Kidney (tissue), 14 donors: Measurements from ENCODE around the gene PTPRG. TPM values are rescaled to one million over a fixed set of nuclear protein-coding genes. Genes with fewer than 3 reads are reported as not detected.

Experiments used
- DNase-seq, 5 donors: peaks; one replicate each; pipeline ENCODE4 v3.0.0-alpha.2; 2013 to 2020
- FAIRE-seq: peaks from 2 replicates; lab custom pipeline; 2012; peaks lifted over from hg19 to GRCh38; lab: Jason Lieb, UNC
- H3K27ac ChIP-seq, 2 donors: one replicate each; pipeline ENCODE4 v1.7.0; 2013; ENCODE audit warnings: low read depth in 2 of 2, low read length in 2 of 2, inconsistent platforms in 1 of 2
- H3K27me3 ChIP-seq: one replicate; pipeline ENCODE4 v1.7.1; 2013; ENCODE audit warnings: low read length, inconsistent platforms; ENCODE audit not compliant: control insufficient read depth, insufficient read depth
- H3K36me3 ChIP-seq, 3 donors: one replicate each; pipeline versions ENCODE4 v1.7.0 to v1.7.1; 2013; ENCODE audit warnings: low read length in 3 of 3, control low read depth in 1 of 3, inconsistent platforms in 1 of 3; ENCODE audit not compliant: insufficient read depth in 3 of 3, control insufficient read depth in 2 of 3
- H3K4me1 ChIP-seq, 3 donors: one replicate each; pipeline versions ENCODE4 v1.7.0 to v1.7.1; 2013; ENCODE audit warnings: low read length in 3 of 3, inconsistent platforms in 1 of 3, low read depth in 1 of 3; ENCODE audit not compliant: control insufficient read depth in 2 of 3, insufficient read depth in 2 of 3
- H3K4me3 ChIP-seq, 3 donors: one replicate each; pipeline versions ENCODE4 v1.7.0 to v1.8.1; 2013; ENCODE audit warnings: low read length in 3 of 3, control low read depth in 1 of 3, inconsistent platforms in 1 of 3
- H3K9ac ChIP-seq, 3 donors: one replicate each; pipeline versions ENCODE4 v1.7.0 to v1.7.1; 2013; ENCODE audit warnings: low read length in 3 of 3, control low read depth in 1 of 3, inconsistent platforms in 1 of 3
- H3K9me3 ChIP-seq, 3 donors: one replicate each; pipeline versions ENCODE4 v1.7.0 to v1.7.1; 2013; ENCODE audit warnings: low read length in 3 of 3, control low read depth in 1 of 3, inconsistent platforms in 1 of 3; ENCODE audit not compliant: control insufficient read depth in 2 of 3, insufficient read depth in 1 of 3
- intact Hi-C: fragments of 100-400 bp; cut with DNase I; formaldehyde crosslinking; loops from one replicate; pipeline ENCODE4 v1.11.1; 2022
- polyA plus RNA-seq: library from polyadenylated mRNA; stranded (reverse); fragments of 350-450 nt; fragmentation: Illumina TruSeq; extraction: RNeasy Lipid Tissue Mini Kit (QIAGEN cat#74804); gene quantifications from one replicate; pipeline ENCODE4 v1.2.3, GENCODE V29; 2014; ENCODE audit warnings: low read depth, low replicate concordance; ENCODE audit not compliant: insufficient read depth
- total RNA-seq: library from RNA; stranded (reverse); fragmentation: NEBNext Ultra II Directional; extraction: Animal tissue kit (Norgen Biotek cat#: 25700); gene quantifications from one replicate; pipeline ENCODE4 v1.2.1, GENCODE V29; 2021
- TF ChIP-seq, protein P1 (sequence below): IDR thresholded peaks from 3 replicates; pipeline ENCODE4 v1.5.1; 2012; ENCODE audit warnings: mild to moderate bottlenecking, moderate library complexity, borderline replicate concordance; ENCODE audit not compliant: insufficient read depth; ENCODE audit errors: extremely low read depth
- donor health status: control.
- donor health status: control.
- donor health status: control.
- donor health status: control.
- donor health status: control.
- donor health status: DM: yes; HTN: yes; CAD: no.
- donor health status: Normal renal cell carcinoma (clear cell type).

PTPRG gene
- total and polyA plus RNA-seq, 2 donors from 2014 or later, result 9.2 to 154 TPM

DNA sequence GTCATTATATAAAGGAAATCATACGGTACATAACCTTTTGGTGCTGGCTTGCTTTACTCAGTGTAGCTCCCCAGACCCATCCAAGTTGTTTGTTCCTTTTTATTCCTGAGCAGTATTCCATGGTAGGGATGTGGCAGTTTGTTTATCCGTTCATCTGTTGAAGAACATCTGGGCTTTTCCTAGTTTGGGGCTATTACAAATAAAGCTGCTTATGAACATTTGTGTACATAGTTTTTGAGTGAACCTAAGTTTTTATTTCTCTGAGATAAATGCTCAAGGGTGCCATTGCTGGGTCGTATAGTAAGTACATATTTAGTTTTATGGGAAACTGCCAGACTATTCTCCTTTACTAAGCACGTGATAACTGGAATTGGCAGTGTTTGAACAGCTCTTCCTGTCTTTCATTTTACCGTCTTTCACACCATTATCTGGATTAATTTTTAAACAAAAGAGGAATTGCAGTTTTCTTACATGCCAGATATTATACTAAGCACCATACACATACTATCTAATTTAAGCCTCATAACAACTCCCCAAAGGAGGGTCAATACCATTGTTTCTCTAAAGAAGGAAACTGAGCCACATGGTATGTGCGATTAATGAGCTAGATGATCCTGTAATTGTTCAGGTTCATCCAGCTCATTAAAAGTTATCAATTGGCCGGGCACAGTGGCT lies 85.6 kb downstream of the PTPRG start:
- DNase-seq, result no peak
- no peak for FAIRE-seq
- no peak overlapping the region for H3K4me3 ChIP-seq
- H3K9ac ChIP-seq, result no peak overlapping the region
- H3K27me3 ChIP-seq, result no peaks in the 10 kb centered on the region
- H3K4me1 ChIP-seq, result peaks cover 0 to 11% (median 0%) of the 10 kb centered on the region in 3 donors
- H3K27ac ChIP-seq, result no peak overlapping the region
- no peaks in the 10 kb centered on the region for H3K36me3 ChIP-seq
- TF ChIP-seq, protein P1, sequence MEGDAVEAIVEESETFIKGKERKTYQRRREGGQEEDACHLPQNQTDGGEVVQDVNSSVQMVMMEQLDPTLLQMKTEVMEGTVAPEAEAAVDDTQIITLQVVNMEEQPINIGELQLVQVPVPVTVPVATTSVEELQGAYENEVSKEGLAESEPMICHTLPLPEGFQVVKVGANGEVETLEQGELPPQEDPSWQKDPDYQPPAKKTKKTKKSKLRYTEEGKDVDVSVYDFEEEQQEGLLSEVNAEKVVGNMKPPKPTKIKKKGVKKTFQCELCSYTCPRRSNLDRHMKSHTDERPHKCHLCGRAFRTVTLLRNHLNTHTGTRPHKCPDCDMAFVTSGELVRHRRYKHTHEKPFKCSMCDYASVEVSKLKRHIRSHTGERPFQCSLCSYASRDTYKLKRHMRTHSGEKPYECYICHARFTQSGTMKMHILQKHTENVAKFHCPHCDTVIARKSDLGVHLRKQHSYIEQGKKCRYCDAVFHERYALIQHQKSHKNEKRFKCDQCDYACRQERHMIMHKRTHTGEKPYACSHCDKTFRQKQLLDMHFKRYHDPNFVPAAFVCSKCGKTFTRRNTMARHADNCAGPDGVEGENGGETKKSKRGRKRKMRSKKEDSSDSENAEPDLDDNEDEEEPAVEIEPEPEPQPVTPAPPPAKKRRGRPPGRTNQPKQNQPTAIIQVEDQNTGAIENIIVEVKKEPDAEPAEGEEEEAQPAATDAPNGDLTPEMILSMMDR, result no peak
- intact Hi-C loops, result no loop called here
- peaks cover 0 to 7% (median 0%) of the 10 kb centered on the region in 3 donors for H3K9me3 ChIP-seq

DNA sequence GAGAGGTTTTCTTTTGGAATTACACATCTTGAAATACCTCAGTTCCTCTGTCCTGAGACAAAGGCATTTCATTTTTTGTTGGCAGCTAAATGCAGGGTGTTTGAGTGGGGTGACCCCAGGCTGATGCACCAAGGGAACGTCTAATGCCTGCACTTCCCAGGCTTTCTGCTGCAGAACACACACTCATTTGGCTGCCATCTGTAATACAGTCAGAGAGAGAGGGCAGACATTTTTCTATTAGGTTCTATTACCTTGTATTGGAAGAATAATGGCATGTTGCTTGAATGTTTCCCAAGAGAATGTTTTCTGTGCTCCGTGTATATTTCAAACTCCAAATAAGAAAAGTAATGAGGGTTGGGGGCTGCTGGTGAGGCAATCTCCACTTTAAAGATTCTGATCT lies 87.1 kb downstream of the PTPRG start:
- peaks cover 0 to 7% (median 0%) of the 10 kb centered on the region in 3 donors for H3K9me3 ChIP-seq
- H3K9ac ChIP-seq, result no peak overlapping the region
- DNase-seq (no peak), FAIRE-seq (no peak)
- peaks cover 0 to 11% (median 0%) of the 10 kb centered on the region in 3 donors for H3K4me1 ChIP-seq
- intact Hi-C loops, result no loop called here
- no peaks in the 10 kb centered on the region for H3K36me3 ChIP-seq
- TF ChIP-seq, protein P1, result no peak
- no peaks in the 10 kb centered on the region for H3K27me3 ChIP-seq
- H3K4me3 ChIP-seq, result no peak overlapping the region
- H3K27ac ChIP-seq, result no peak overlapping the region

- DNase-seq (no peak), FAIRE-seq (no peak)
- H3K9ac ChIP-seq, result no peak overlapping the region
- no peak overlapping the region for H3K4me3 ChIP-seq
- H3K36me3 ChIP-seq, result no peaks in the 10 kb centered on the region
- H3K9me3 ChIP-seq, result peaks cover 0 to 7% (median 0%) of the 10 kb centered on the region in 3 donors
- H3K27ac ChIP-seq, result no peak overlapping the region
- peaks cover 0 to 11% (median 0%) of the 10 kb centered on the region in 3 donors for H3K4me1 ChIP-seq
- TF ChIP-seq, protein P1, result no peak
- intact Hi-C loops, result no loop called here
- no peaks in the 10 kb centered on the region for H3K27me3 ChIP-seq
Observed at GRCh38 chr3:61649381-61650170, 88.2 kb downstream of the PTPRG start.
